Measurements from ENCODE around the gene COMT.

COMT gene

DNA sequence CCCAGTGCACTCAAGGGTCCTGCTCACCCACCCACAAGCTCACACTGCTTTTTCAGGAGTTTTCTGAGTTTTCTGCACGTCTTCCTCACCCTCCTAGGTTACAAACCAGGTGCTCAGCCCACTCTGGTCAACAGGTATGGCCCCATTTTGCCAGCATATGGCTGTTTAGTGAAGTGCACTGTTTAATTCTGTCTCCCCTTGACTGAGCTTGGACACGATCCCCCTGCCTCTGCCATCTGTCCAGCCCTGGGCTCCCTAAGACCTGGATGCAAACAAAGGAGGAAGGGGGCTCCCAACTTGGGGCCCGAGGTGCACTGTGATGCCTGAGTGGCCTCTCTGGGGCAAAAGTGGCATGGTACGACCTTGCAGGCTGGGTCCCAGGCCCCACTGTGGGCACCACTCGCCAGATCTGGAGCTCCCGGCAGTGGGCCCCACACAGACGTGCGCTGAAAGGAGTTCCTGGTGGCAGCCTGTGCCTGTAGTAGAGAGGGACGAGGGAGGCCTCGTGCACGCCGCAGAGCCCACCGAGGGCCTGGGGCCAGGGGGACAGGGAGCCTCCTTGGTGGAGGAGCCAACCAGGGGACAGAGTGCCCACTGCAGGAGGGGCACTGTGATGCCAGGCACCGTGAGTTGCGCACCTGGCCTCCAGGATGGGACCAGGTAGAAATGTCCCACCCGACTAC lies 37.3 kb upstream of the COMT start:
- POLR2A ChIA-PET, result interaction anchor here (1.2 kb wide), 1 partner anchor 9 kb away, joined by 3 read pairs; no protein-coding TSS in a partner anchor
- TF ChIP-seq ZNF223 (tag by site-specific recombination; IDR thresholded peaks at IDR 0.05) (no peak), ZNF521 (tag by site-specific recombination; IDR thresholded peaks at IDR 0.05) (no peak), ZNF146 (tag by site-specific recombination; IDR thresholded peaks at IDR 0.05) (no peak), ZNF791 (tag by site-specific recombination; IDR thresholded peaks at IDR 0.05) (no peak)
- H3K36me3 ChIP-seq (ENCODE audit: control insufficient read depth in 2 of 2, insufficient read depth in 1 of 2, low read length in 2 of 2), result peaks cover 0 to 6% of the 10 kb centered on the region in 2 experiments; a peak in 1 of 3 replicates
- no peak overlapping the region for H3K27ac ChIP-seq (ENCODE audit: extremely low read depth, low read depth, low read length)
- no peak overlapping the region for H3K4me3 ChIP-seq (ENCODE audit: low read depth, low read length)
- H3K4me1 ChIP-seq (ENCODE audit: control insufficient read depth, insufficient read depth, low read length), result no peaks in the 10 kb centered on the region
- no peaks in the 10 kb centered on the region for H3K9me3 ChIP-seq (ENCODE audit: control insufficient read depth, insufficient read depth, low read depth, low read length)
- CTCF ChIA-PET, result interaction anchor here (0.6 to 4.8 kb wide), 6 partner anchors 12 to 583 kb away, joined by 3 to 45 read pairs (median 3); no protein-coding TSS in a partner anchor

GRCh38 chr22:19904935-19905334 lies 36.6 kb upstream of the COMT start:
- POLR2A ChIA-PET, result no interaction called here
- Histone ChIP-seq H3K27ac (ENCODE audit: extremely low read depth, low read depth, low read length) (no peak overlapping the region), H3K9me3 (ENCODE audit: control insufficient read depth, insufficient read depth, low read depth, low read length) (no peaks in the 10 kb centered on the region), H3K4me3 (ENCODE audit: low read depth, low read length) (no peak overlapping the region), H3K36me3 (ENCODE audit: control insufficient read depth in 2 of 2, insufficient read depth in 1 of 2, low read length in 2 of 2) (peaks cover 0 to 6% of the 10 kb centered on the region in 2 experiments; a peak in 1 of 3 replicates), H3K4me1 (ENCODE audit: control insufficient read depth, insufficient read depth, low read length) (no peaks in the 10 kb centered on the region)
- CTCF ChIA-PET, result interaction anchor here (0.6 to 4.8 kb wide), 6 partner anchors 11 to 583 kb away, joined by 3 to 45 read pairs (median 4); no protein-coding TSS in a partner anchor
- TF ChIP-seq ZNF354C (tag by site-specific recombination; IDR thresholded peaks at IDR 0.05; ENCODE audit: borderline replicate concordance, low read depth) (no peak), ZNF600 (tag by site-specific recombination; IDR thresholded peaks at IDR 0.05) (no peak), WT1 (tag by site-specific recombination; IDR thresholded peaks at IDR 0.05) (peak; percentile 86), ZNF248 (tag by site-specific recombination; IDR thresholded peaks at IDR 0.05) (no peak), GLIS2 (tag by site-specific recombination; IDR thresholded peaks at IDR 0.05) (no peak), ZNF555 (tag by site-specific recombination; conservative IDR thresholded peaks at IDR 0.05) (no peak), EGR2 (tag by site-specific recombination; IDR thresholded peaks at IDR 0.05; ENCODE audit: low read depth) (no peak), ZNF560 (tag by site-specific recombination; IDR thresholded peaks at IDR 0.05; ENCODE audit: borderline replicate concordance) (no peak)
- TF ChIP-seq, protein P1, sequence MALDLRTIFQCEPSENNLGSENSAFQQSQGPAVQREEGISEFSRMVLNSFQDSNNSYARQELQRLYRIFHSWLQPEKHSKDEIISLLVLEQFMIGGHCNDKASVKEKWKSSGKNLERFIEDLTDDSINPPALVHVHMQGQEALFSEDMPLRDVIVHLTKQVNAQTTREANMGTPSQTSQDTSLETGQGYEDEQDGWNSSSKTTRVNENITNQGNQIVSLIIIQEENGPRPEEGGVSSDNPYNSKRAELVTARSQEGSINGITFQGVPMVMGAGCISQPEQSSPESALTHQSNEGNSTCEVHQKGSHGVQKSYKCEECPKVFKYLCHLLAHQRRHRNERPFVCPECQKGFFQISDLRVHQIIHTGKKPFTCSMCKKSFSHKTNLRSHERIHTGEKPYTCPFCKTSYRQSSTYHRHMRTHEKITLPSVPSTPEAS (tag by site-specific recombination; IDR thresholded peaks at IDR 0.05), result no peak

DNA sequence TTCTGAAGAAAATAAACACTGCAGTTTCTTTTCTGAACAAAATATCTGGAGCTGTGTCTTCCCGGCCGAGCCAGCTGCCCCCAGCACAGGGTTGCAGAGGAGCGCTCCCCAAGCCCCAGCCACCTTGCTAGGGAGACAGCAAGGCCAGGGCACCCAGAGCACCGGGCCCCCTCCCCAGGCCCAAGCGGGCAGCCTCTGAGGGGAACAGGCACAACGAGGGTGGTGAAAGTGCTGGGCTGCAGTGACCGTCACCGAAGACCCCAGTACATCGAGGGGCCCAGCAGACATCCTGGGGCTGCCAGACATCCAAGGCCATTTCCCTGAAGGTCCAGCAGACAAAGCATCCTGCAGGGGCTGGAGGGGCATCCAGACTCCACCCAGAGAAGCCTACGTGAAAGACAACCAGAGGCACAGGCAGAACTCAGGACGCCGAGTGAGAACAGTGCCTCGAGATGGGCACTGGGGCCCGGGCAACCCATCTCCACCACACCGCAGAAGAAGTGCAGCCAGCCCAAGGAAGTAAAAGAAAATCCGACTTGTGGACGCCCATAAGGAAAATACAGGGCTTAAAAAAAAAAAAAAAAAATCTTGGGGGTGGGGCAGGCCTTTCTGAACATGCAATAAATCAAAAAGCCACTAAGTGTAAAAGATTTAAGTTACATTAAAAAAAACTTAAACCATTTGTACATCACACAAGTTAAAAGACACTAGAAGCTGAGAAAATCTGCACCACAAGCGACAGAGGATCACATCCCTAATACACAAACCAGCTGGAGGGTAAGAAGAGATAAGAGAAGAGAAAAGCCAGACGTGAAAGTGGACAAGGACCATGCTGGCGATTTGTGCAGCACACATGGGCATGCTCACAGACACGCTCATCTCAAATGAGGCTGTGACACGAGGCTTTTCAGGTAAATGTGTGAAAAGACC lies 36.0 kb upstream of the COMT start:
- CTCF ChIA-PET, result interaction anchor here (0.5 to 4.8 kb wide), 7 partner anchors 41 to 408 kb away, joined by 3 to 45 read pairs (median 5); no protein-coding TSS in a partner anchor
- H3K36me3 ChIP-seq (ENCODE audit: control insufficient read depth in 2 of 2, insufficient read depth in 1 of 2, low read length in 2 of 2), result peaks cover 0 to 6% of the 10 kb centered on the region in 2 experiments; a peak in 1 of 3 replicates
- H3K4me1 ChIP-seq (ENCODE audit: control insufficient read depth, insufficient read depth, low read length), result no peaks in the 10 kb centered on the region
- no peaks in the 10 kb centered on the region for H3K9me3 ChIP-seq (ENCODE audit: control insufficient read depth, insufficient read depth, low read depth, low read length)
- no peak overlapping the region for H3K4me3 ChIP-seq (ENCODE audit: low read depth, low read length)
- no peak overlapping the region for H3K27ac ChIP-seq (ENCODE audit: extremely low read depth, low read depth, low read length)
- POLR2A ChIA-PET, result no interaction called here
- TF ChIP-seq ZNF624 (tag by site-specific recombination; IDR thresholded peaks at IDR 0.05) (no peak), ZIC2 (tag by site-specific recombination; IDR thresholded peaks at IDR 0.05) (no peak), ZNF544 (tag by site-specific recombination; IDR thresholded peaks at IDR 0.05) (no peak), ZNF302 (tag by site-specific recombination; IDR thresholded peaks at IDR 0.05; ENCODE audit: low read depth) (no peak), MEIS1 (CRISPR knock-in tag; IDR thresholded peaks at IDR 0.05; ENCODE audit: borderline replicate concordance) (no peak), ZNF629 (tag by site-specific recombination; IDR thresholded peaks at IDR 0.05) (no peak), ZNF645 (tag by site-specific recombination; IDR thresholded peaks at IDR 0.05) (no peak), ZNF830 (tag by site-specific recombination; IDR thresholded peaks at IDR 0.05; ENCODE audit: low read depth) (no peak), ZNF184 (tag by site-specific recombination; IDR thresholded peaks at IDR 0.05) (no peak), ZNF776 (tag by site-specific recombination; IDR thresholded peaks at IDR 0.05; ENCODE audit: borderline replicate concordance) (no peak), ZNF114 (tag by site-specific recombination; IDR thresholded peaks at IDR 0.05) (no peak)
- TF ChIP-seq, protein P2, sequence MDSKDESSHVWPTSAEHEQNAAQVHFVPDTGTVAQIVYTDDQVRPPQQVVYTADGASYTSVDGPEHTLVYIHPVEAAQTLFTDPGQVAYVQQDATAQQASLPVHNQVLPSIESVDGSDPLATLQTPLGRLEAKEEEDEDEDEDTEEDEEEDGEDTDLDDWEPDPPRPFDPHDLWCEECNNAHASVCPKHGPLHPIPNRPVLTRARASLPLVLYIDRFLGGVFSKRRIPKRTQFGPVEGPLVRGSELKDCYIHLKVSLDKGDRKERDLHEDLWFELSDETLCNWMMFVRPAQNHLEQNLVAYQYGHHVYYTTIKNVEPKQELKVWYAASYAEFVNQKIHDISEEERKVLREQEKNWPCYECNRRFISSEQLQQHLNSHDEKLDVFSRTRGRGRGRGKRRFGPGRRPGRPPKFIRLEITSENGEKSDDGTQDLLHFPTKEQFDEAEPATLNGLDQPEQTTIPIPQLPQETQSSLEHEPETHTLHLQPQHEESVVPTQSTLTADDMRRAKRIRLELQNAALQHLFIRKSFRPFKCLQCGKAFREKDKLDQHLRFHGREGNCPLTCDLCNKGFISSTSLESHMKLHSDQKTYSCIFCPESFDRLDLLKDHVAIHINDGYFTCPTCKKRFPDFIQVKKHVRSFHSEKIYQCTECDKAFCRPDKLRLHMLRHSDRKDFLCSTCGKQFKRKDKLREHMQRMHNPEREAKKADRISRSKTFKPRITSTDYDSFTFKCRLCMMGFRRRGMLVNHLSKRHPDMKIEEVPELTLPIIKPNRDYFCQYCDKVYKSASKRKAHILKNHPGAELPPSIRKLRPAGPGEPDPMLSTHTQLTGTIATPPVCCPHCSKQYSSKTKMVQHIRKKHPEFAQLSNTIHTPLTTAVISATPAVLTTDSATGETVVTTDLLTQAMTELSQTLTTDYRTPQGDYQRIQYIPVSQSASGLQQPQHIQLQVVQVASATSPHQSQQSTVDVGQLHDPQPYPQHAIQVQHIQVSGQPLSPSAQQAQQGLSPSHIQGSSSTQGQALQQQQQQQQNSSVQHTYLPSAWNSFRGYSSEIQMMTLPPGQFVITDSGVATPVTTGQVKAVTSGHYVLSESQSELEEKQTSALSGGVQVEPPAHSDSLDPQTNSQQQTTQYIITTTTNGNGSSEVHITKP (tag by site-specific recombination; IDR thresholded peaks at IDR 0.05), result no peak
